Measurements from ENCODE around the gene ANAPC2.

Gene ANAPC2

DNA sequence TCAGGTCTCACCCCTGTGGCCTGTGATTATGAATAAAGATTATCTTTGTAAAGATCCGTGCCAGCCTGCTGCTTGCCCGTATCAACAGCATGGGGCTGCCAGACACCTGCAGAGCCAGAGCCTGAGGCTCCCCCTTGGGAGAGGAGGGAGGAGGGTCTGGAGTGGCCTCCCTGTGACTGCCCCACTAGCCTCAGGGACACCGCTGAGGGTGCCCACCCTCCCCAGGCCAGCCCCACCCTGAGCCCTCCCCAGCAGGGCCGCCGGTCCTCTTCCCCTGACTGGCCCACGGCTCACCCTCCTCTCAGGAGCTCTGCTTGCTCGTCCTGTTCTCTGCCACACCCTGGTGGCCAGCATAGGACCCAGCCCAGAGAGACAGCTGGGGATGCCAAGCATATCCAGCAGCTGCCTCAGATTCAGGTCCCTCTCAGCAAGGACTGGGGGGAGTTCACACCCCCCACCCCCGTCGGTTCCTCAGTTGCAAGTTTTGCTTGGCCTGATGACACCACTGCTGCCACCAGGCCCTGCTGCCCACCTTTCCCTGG is 2.0 kb upstream of the ANAPC2 start:
- TF ChIP-seq CTCF (IDR thresholded peaks at IDR 0.05; ENCODE audit: low read depth, low read length), result peak; percentile 12; the same call in 1 of the 2 replicates
- Histone ChIP-seq H3K4me3 (ENCODE audit: low read depth, low read length) (no peak overlapping the region), H3K36me3 (peaks cover 4% of the 10 kb centered on the region; the same call in 1 of the 2 replicates)

DNA sequence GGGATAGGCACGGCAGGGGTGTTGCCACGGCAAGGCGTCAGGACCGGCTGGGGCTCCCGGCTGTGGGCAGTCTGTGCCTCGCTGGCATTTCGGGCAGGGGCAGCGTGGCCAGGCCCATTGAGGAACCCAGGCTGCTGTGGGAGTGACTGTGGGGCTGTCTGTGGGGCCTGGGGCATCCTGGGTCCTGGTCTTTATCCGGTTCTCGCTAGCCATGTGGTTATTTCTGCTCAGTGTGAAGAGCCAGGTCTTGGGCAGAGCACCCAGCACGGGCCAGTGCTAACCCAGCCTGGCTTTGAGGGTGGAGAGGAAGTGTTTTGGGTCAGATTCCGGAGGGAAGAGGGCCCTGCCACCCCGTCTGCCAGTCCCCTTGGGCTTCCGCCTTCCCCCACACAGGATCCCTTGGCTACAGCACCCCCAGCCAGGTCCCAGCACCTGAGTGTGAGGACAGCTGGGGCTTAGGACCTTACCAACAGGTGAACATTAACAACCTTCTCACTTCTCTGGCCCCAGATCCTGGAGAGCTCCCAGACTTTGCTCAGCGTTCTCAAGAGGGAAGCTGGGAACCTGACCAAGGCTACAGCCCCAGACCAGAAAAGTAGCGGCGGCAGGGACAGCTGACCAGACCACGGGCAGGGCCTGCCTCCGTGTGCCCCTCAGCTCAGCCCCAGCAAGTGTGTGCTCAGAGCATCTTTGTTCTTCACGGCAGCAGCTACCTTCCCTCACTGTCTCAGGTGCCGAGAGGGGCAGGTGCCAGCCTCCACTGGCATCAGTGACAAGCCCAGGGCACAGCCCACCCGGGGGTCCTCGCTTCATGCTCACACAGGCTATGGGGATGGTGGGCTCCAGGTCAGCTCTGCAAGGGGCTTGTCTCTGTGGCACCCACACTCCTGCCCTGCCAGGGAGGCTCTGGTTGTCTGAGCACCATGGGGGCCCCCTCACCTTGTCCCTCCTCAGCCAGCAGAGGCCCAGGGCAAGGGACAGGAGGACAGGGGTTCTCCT is 1.2 kb upstream of the ANAPC2 start:
- Histone ChIP-seq H3K27me3 (no peaks in the 10 kb centered on the region), H3K9me3 (no peaks in the 10 kb centered on the region), H3K36me3 (peaks cover 4% of the 10 kb centered on the region; the same call in 1 of the 2 replicates), H3K4me1 (no peaks in the 10 kb centered on the region), H3K4me3 (ENCODE audit: low read depth, low read length) (peak overlapping the region; percentile 99)
- no peak for DNase-seq
- no peak for TF ChIP-seq CTCF (IDR thresholded peaks at IDR 0.05; ENCODE audit: low read depth, low read length)

More for the DNA sequence above, 2.0 kb upstream of the ANAPC2 start:
- Histone ChIP-seq H3K9me3 (no peaks in the 10 kb centered on the region), H3K4me1 (peaks cover 4% of the 10 kb centered on the region), H3K27me3 (no peaks in the 10 kb centered on the region)
- DNase-seq, result no peak

- no peaks in the 10 kb centered on the region for H3K4me1 ChIP-seq
- peaks cover 12% of the 10 kb centered on the region for H3K36me3 ChIP-seq
- H3K27me3 ChIP-seq, result no peaks in the 10 kb centered on the region
- TF ChIP-seq CTCF (IDR thresholded peaks at IDR 0.05; ENCODE audit: low read depth, low read length), result no peak
- DNase-seq, result no peak
- H3K4me3 ChIP-seq (ENCODE audit: low read depth, low read length), result peak overlapping the region; percentile 99
- H3K9me3 ChIP-seq, result no peaks in the 10 kb centered on the region
These were observed 272 bp downstream of the ANAPC2 start for GRCh38 chr9:137188086-137188489.

DNA sequence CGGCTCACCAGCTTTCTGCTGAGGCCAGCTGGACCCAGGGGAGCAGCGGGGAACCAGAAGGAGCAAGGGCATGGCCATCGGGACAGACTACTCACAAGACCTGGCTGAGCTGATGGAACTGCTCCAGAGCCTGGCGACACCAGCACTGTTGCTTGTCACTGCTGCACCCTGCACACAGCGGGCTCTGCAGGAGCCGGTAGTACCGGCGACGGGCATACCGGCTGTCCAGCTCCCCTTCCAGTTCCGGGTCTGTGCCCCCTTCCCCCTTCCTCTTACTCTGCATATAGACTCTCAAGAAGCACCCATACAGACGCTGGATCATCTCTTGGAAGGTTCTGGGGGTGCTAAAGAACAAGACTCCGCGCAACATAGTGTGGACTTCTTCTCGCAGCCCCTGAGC is 974 bp downstream of the ANAPC2 start:
- Histone ChIP-seq H3K27me3 (no peaks in the 10 kb centered on the region), H3K9me3 (no peaks in the 10 kb centered on the region), H3K4me1 (no peaks in the 10 kb centered on the region), H3K4me3 (ENCODE audit: low read depth, low read length) (peak overlapping the region; percentile 99), H3K36me3 (peaks cover 17% of the 10 kb centered on the region)
- no peak for DNase-seq
- TF ChIP-seq CTCF (IDR thresholded peaks at IDR 0.05; ENCODE audit: low read depth, low read length), result no peak

GRCh38 chr9:137186385-137186784 is 2.0 kb downstream of the ANAPC2 start:
- Histone ChIP-seq H3K27me3 (no peaks in the 10 kb centered on the region), H3K9me3 (no peaks in the 10 kb centered on the region), H3K4me1 (no peaks in the 10 kb centered on the region), H3K36me3 (peaks cover 18% of the 10 kb centered on the region), H3K4me3 (ENCODE audit: low read depth, low read length) (no peak overlapping the region)
- DNase-seq, result no peak
- no peak for TF ChIP-seq CTCF (IDR thresholded peaks at IDR 0.05; ENCODE audit: low read depth, low read length)

DNA sequence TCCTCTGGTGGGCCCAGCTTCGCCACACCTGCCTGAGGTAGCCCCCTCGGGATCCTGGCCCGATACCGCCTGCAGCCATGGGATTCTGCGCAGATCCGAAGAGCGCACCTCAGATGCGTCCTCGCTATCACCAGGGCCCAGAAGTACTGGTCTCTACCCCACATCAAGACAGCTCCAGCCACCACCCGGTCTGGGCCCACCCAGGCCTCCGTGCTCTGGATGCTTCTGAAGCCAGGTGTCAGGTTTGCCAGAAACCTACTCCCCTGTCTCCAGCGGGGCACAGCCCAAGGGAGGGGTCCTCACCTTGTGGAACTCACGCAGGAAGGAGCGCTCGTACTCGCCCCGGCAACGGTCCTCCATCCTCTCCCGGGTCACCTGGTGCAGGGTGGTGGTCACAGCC is 2.4 kb downstream of the ANAPC2 start:
- TF ChIP-seq CTCF (IDR thresholded peaks at IDR 0.05; ENCODE audit: low read depth, low read length), result no peak
- Histone ChIP-seq H3K27me3 (no peaks in the 10 kb centered on the region), H3K36me3 (peaks cover 23% of the 10 kb centered on the region), H3K4me3 (ENCODE audit: low read depth, low read length) (no peak overlapping the region), H3K9me3 (no peaks in the 10 kb centered on the region), H3K4me1 (no peaks in the 10 kb centered on the region)
- DNase-seq, result no peak
